Panc1 (cell line): Measurements from ENCODE around the gene FCHSD1.

Experiments used
- POLR2AphosphoS5 ChIP-seq: IDR thresholded peaks from 2 replicates; pipeline ENCODE4 v1.6.1; 2012; ENCODE audit warnings: mild to moderate bottlenecking, low read depth, low read length, moderate library complexity
- TF ChIP-seq, protein P1 (sequence below): fragments of 450-650 bp; IDR thresholded peaks from 2 replicates; pipeline ENCODE4 v1.5.1; 2017; ENCODE audit warnings: mild to moderate bottlenecking

DNA sequence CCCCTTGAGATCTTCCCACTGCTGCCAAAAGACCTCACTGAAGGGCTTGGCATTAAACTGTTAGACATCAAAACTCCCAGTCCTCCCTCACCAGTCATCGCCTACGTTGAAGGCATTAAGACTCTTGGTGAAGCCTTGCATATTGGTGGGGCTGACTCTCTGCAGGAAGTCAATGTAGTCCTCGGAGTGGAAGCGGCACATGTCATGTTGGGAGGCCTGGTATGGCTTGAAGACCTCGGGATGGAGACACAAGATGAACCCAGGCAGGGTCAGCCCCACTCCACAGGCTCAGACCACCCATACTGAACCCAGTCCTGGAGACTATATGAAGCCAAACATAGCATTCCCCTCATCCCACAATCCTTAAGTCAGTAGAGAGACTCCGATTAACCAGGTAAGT is 16.5 kb downstream of the FCHSD1 start:
- TF ChIP-seq, protein P1, sequence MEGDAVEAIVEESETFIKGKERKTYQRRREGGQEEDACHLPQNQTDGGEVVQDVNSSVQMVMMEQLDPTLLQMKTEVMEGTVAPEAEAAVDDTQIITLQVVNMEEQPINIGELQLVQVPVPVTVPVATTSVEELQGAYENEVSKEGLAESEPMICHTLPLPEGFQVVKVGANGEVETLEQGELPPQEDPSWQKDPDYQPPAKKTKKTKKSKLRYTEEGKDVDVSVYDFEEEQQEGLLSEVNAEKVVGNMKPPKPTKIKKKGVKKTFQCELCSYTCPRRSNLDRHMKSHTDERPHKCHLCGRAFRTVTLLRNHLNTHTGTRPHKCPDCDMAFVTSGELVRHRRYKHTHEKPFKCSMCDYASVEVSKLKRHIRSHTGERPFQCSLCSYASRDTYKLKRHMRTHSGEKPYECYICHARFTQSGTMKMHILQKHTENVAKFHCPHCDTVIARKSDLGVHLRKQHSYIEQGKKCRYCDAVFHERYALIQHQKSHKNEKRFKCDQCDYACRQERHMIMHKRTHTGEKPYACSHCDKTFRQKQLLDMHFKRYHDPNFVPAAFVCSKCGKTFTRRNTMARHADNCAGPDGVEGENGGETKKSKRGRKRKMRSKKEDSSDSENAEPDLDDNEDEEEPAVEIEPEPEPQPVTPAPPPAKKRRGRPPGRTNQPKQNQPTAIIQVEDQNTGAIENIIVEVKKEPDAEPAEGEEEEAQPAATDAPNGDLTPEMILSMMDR: no peak
- no peak for TF ChIP-seq POLR2AphosphoS5
